SU-DHL-6 (cell line): ENCODE measurements around the gene SSTR5.

ENCODE experiments used
- H2AFZ ChIP-seq: fragments of 200-600 bp; sonication (generic); 2 replicates; pipeline ENCODE4 v1.6.1; 2014; ENCODE audit warnings: low read depth, mild to moderate bottlenecking, moderate library complexity, mixed read lengths, antibody characterized with exemption, low read length; ENCODE audit not compliant: severe bottlenecking
- H3F3A ChIP-seq: fragments of 200-600 bp; shearing (Covaris generic); 2 replicates; pipeline ENCODE4 v1.6.0; 2016; ENCODE audit warnings: antibody characterized with exemption, mild to moderate bottlenecking; ENCODE audit not compliant: insufficient read depth
- H3K27ac ChIP-seq: fragments of 200-600 bp; sonication (generic); 2 replicates; pipeline ENCODE4 v1.5.1; 2016; ENCODE audit warnings: low read depth, mild to moderate bottlenecking, low read length, moderate library complexity, mixed read lengths
- H3K27me3 ChIP-seq: fragments of 200-600 bp; sonication (generic), shearing (Covaris generic); 2 replicates; pipeline ENCODE4 v1.6.0; 2014; ENCODE audit warnings: mild to moderate bottlenecking, low read length
- H3K36me3 ChIP-seq: fragments of 200-600 bp; sonication (generic); 2 replicates; pipeline ENCODE4 v1.6.1; 2014; ENCODE audit warnings: mild to moderate bottlenecking, low read length, mixed read lengths
- H3K4me2 ChIP-seq: fragments of 300-600, 200-600 bp; shearing (Covaris generic), sonication (generic); 2 replicates; pipeline ENCODE4 v1.6.0; 2014; ENCODE audit warnings: low read length, low read depth, mild to moderate bottlenecking; ENCODE audit not compliant: poor library complexity, severe bottlenecking
- H3K4me3 ChIP-seq: fragments of 200-600 bp; sonication (generic); 2 replicates; pipeline ENCODE4 v1.5.1; 2014; ENCODE audit warnings: antibody characterized with exemption, low read length, mild to moderate bottlenecking, mixed read lengths; ENCODE audit not compliant: insufficient read depth, poor library complexity, severe bottlenecking
- H3K79me2 ChIP-seq: fragments of 200-600 bp; sonication (generic); 2 replicates; pipeline ENCODE4 v1.6.1; 2014; ENCODE audit warnings: mild to moderate bottlenecking, low read length, moderate library complexity; ENCODE audit not compliant: insufficient read depth
- H3K9ac ChIP-seq: fragments of 200-600 bp; sonication (generic); 2 replicates; pipeline ENCODE4 v1.7.0; 2014; ENCODE audit warnings: mild to moderate bottlenecking, low read length
- H3K9me2 ChIP-seq: fragments of 200-600 bp; sonication (generic); replicated peaks from 2 replicates; pipeline ENCODE4 v1.6.1; 2014; ENCODE audit warnings: low read length; ENCODE audit not compliant: insufficient read depth
- H3K9me3 ChIP-seq: fragments of 200-600 bp; sonication (generic); 2 replicates; pipeline ENCODE4 v1.6.1; 2014; ENCODE audit warnings: low read length, mixed read lengths; ENCODE audit not compliant: insufficient read depth
- H4K20me1 ChIP-seq: fragments of 200-600 bp; sonication (generic); 2 replicates; pipeline ENCODE4 v1.6.1; 2014; ENCODE audit warnings: low read depth, mild to moderate bottlenecking, antibody characterized with exemption, low read length, moderate library complexity, mixed read lengths
- EZH2phosphoT487 ChIP-seq: fragments of 200-600 bp; sonication (generic), shearing (Covaris generic); conservative IDR thresholded peaks from 2 replicates; pipeline ENCODE4 v1.6.1; 2018; ENCODE audit warnings: mild to moderate bottlenecking, antibody characterized with exemption, low read length, moderate library complexity, mixed read lengths
- TF ChIP-seq, protein P1 (sequence below): fragments of 200-600 bp; sonication (generic); IDR thresholded peaks from one replicate; pipeline ENCODE4 v1.5.1; 2017; ENCODE audit warnings: antibody characterized with exemption, mild to moderate bottlenecking, low read length, moderate library complexity; ENCODE audit not compliant: insufficient read depth, poor library complexity, severe bottlenecking

Gene SSTR5

DNA sequence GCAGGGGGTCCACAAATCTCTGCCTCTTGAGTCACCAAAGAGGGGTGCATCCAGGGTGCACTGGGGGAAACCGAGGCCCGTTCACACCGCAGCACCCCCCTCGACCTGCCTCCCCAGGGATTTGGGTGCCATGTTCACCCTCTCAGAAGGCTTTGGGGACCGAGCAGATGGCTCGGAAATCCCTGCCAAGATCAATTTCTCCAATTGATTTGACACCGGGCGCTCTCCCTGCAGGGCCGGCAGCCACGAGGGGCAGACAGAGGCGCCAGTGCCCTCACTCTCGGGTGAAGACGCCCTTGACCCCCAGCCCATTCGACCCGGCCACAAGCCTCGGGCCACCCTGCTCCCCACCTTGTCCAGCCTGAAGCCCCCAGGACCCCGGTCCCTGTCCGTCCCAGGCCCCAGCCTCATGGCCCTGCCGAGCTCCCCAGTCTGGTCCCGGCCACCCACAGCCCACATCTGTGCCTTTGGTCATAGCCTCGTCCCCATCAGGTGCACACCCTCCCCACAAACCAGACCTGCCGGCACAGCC lies 9.3 kb downstream of the SSTR5 start:
- H3K79me2 ChIP-seq = no peaks in the 10 kb centered on the region
- H2AFZ ChIP-seq = no peak overlapping the region
- no peak overlapping the region for H3K9ac ChIP-seq
- H3K27me3 ChIP-seq = no peaks in the 10 kb centered on the region
- H3K27ac ChIP-seq = no peak overlapping the region
- no peaks in the 10 kb centered on the region for H3F3A ChIP-seq
- H3K9me2 ChIP-seq = no peaks in the 10 kb centered on the region
- no peaks in the 10 kb centered on the region for H4K20me1 ChIP-seq
- H3K36me3 ChIP-seq = no peaks in the 10 kb centered on the region
- TF ChIP-seq, protein P1, sequence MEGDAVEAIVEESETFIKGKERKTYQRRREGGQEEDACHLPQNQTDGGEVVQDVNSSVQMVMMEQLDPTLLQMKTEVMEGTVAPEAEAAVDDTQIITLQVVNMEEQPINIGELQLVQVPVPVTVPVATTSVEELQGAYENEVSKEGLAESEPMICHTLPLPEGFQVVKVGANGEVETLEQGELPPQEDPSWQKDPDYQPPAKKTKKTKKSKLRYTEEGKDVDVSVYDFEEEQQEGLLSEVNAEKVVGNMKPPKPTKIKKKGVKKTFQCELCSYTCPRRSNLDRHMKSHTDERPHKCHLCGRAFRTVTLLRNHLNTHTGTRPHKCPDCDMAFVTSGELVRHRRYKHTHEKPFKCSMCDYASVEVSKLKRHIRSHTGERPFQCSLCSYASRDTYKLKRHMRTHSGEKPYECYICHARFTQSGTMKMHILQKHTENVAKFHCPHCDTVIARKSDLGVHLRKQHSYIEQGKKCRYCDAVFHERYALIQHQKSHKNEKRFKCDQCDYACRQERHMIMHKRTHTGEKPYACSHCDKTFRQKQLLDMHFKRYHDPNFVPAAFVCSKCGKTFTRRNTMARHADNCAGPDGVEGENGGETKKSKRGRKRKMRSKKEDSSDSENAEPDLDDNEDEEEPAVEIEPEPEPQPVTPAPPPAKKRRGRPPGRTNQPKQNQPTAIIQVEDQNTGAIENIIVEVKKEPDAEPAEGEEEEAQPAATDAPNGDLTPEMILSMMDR = no peak
- no peak for TF ChIP-seq EZH2phosphoT487
- no peaks in the 10 kb centered on the region for H3K9me3 ChIP-seq
- H3K4me3 ChIP-seq = no peak overlapping the region
- H3K4me2 ChIP-seq = no peak overlapping the region

GRCh38 chr16:1082266-1082951 lies 9.9 kb downstream of the SSTR5 start:
- Histone ChIP-seq H3K27ac (no peak overlapping the region), H3K9me3 (no peaks in the 10 kb centered on the region), H3K9me2 (no peaks in the 10 kb centered on the region), H3K9ac (no peak overlapping the region), H3K79me2 (no peaks in the 10 kb centered on the region), H3K4me2 (no peak overlapping the region), H3K27me3 (no peaks in the 10 kb centered on the region), H3K4me3 (no peak overlapping the region), H3F3A (no peaks in the 10 kb centered on the region), H3K36me3 (no peaks in the 10 kb centered on the region), H2AFZ (no peak overlapping the region), H4K20me1 (no peaks in the 10 kb centered on the region)
- no peak for TF ChIP-seq EZH2phosphoT487
- TF ChIP-seq, protein P1 = no peak

GRCh38 chr16:1082952-1083675 lies 10.6 kb downstream of the SSTR5 start:
- Histone ChIP-seq H3K9me3 (no peaks in the 10 kb centered on the region), H3K27ac (no peak overlapping the region), H3K27me3 (no peaks in the 10 kb centered on the region), H3K4me3 (no peak overlapping the region), H4K20me1 (no peaks in the 10 kb centered on the region), H2AFZ (no peak overlapping the region), H3K4me2 (no peak overlapping the region), H3F3A (no peaks in the 10 kb centered on the region), H3K9ac (no peak overlapping the region), H3K9me2 (no peaks in the 10 kb centered on the region), H3K79me2 (no peaks in the 10 kb centered on the region), H3K36me3 (no peaks in the 10 kb centered on the region)
- TF ChIP-seq, protein P1 = no peak
- no peak for TF ChIP-seq EZH2phosphoT487
